HG02943 (cell line): ENCODE data around the gene FAM161A.
A peak's percentile ranks its signal among the peaks of the same experiment; 100 is the strongest.
"Not testable (repeated sequence)": the region's sequence is repeated elsewhere in the genome, so short reads cannot be mapped to it uniquely, and the experiment has no call there.

Experiments
- ATAC-seq: cut with Tn5 transposase; IDR thresholded peaks from one replicate; pipeline ENCODE4 v1.9.1; 2021; ENCODE audit warnings: mild to moderate bottlenecking, low read depth, moderate library complexity; ENCODE audit not compliant: unreplicated experiment

Gene FAM161A

DNA sequence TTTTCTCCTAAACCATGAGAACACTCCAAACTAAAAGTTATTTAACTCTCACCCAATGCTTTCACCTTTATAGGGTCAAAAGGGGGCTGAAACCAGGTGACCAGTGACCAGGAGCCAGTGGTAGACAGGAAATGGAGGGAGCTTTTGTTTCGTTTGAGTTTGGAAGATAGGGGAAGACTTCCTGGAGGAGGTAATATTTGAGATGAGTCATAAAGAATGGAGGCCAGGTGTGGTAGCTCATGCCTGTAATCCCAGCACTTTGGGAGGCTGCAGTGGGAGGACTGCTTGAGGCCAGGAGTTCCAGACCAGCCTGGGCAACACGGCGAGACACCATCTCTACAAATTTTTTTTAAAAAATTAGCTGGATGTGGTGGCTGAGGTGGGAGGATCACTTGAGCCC is 8.5 kb downstream of the FAM161A start:
- ATAC-seq, result no peak

DNA sequence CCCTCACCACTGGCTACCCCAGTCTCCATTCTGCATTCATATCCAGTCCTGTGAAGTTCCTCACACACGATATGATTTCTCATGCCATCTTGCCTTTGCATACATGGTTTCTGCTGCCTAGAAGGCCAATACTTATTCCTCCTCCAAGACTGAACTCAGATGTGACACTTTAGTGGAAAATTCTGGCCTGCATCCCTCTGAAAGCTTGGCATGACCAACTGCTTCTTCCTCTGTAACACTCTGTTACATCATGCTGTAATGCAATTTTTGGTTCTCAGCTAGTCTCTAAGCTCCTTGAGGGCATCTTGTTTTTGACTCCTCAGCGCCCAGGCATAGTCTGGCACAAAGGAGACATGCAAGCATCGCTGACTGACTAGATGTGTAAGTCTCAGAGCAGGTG is 12.6 kb downstream of the FAM161A start:
- no peak for ATAC-seq

DNA sequence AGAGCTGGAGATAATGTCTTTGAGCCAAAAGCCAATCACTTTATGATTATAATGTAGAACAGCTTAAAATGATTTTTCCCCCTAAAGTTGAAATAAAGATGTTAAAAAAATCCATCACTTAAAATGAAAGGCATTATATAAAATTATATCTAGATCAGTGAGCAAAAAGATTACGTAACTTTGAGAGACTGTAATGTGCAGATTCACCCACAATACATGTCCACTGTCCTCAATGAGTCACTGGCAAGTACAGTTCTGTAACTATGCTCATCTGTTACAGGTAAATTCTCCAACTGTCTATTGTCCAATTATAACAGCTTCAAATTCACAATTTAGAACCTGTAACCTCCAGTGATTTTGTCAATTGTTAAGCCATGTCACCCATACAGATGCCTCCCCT is 19.0 kb downstream of the FAM161A start:
- no peak for ATAC-seq

DNA sequence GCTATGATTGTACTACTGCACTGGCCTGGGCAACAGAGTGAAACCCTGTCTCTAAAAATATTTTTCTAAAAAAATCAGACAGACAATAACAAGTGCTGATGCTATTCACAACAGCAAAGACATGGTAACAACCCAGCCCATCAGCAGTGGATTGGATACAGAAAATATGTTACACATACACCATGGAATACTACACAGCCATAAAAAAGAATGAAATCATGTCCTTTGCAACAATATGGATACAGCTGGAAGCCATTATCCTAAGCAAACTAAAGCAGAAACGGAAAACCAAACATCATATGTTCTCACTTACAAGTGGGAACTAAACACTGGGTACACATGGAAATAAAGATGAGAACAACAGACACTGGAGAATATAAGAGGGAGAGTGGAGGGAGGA is 19.9 kb downstream of the FAM161A start:
- no peak for ATAC-seq

DNA sequence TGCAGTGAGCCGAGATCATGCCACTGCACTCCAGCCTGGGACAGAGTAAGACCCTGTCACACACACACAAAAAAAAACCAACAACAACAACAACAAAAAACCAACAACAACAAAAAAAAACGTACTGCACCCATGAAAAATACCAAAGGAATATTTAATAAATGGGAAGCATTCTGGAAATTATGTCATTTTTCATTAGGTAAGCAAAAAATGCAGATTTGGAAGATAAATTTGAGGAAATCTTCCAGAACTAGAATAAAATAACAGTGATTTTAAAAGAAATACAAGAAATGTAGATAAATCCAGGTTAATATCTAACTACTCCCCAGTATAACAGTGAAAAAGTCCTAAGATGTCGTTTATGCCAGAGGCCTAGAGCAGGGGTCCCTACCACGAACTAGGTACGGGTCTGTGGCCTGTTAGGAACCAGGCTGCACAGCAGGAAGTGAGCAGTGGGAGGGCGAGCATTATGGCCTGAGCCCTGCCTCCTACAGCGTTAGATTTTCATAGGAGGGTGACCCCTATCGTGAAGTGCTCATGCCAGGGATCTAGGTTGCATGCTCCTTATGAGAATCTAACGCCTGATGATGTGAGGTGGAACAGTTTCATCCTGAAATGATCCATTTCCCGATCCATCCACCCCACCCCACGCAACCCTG is 21.5 kb downstream of the FAM161A start:
- no peak for ATAC-seq

DNA sequence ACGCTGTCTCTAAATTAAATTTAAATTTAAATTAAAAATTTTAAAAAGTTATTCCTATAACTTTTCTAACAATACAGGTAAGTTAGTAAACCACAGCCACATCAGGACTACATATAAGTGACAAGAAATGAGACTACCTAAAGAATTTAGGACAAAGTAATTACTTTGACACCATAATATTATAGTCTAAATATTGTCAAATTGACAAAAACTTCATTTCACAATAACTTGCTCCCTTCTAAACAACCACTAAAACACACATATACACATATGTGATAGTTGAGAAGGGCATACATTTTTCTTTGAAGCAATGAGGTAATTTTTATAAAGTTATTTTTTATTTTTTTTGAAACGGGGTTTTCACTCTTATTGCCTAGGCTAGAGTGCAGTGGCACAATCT is 31.6 kb downstream of the FAM161A start:
- ATAC-seq, result no peak

DNA sequence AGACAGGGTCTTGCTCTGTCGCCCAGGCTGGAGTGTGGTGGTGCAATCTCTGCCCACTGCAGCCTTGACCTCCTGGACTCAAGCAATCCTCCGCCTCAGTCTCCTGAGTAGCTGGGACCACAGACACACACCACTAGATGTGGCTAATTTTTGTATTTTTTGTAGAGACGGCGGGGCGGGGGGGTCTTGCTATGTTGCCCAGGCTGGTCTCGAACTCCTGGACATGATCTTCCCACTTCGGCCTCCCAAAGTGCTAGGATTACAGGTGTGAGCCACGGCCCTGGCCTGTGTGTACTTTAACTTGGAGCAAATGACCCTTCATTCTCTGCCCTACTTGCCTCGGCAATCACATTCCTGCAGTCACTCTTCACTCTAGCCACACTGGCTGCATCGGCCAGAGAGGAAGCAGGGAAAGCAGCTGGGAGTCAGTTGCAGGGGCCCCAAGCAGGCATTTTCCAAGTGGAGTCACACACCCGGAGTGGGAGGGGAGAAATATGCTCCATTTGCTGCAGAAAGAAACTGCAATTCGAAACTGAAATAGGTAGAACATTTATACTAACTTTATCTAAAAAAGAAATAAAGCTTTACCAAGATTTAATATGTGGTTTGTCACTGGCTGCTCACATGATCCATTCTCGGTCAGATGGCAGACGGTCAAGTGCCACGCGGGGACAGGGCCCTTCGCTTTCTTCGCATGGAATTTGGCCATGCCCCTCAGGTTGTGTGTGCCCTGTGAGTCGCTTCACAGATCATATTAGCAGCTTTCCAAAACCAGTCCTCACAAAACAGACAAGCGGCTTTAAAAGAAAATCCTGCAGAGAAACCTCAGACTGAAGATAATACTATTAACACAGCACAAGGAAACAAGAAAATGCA is 37.1 kb downstream of the FAM161A start:
- ATAC-seq, result no peak

DNA sequence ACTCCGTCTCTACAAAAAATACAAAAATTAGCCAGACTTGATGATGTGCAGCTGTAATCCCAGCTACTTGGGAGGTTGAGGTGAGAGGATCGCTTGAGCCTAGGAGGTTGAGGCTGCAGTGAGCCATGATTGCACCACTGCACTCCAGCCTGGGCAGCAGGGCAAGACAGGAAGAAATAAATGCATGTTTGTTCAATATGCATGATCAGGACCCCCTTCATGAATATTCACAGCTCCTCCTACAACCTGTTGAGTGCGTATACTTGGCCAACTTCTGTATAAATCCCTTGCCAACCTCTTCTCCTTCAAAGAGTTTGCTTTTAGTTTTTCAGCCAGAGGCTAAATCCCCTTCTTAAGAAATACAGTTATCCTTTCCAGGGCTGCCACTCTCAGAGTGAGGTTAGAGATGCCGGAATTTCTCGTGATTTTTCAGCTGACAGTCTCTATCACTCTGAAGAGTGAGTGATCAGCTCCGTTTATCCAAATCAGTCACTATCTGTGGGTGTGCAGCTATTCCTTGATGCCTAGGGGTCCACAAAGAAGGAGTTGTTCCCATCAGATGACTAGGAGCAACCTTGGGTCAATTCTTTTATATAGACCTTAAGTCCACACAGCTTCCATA is 39.2 kb downstream of the FAM161A start:
- no peak for ATAC-seq

DNA sequence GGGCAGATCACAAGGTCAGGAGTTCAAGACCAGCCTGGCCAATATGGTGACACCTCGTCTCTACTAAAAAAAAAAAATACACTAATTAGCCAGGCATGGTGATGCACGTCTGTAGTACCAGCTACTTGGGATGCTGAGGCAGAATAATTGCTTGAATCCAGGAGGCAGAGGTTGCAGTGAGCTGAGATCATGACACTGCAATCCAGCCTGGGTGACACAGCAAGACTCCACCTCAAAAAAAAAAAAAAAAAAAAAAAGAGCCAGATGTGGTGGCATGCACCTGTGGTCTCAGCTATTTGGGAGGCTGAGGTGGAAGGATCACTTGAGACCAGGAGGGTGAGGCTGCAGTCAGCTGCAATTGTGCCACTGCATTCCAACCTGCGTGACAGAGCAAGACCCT is 40.5 kb downstream of the FAM161A start:
- ATAC-seq, result not testable (repeated sequence)

DNA sequence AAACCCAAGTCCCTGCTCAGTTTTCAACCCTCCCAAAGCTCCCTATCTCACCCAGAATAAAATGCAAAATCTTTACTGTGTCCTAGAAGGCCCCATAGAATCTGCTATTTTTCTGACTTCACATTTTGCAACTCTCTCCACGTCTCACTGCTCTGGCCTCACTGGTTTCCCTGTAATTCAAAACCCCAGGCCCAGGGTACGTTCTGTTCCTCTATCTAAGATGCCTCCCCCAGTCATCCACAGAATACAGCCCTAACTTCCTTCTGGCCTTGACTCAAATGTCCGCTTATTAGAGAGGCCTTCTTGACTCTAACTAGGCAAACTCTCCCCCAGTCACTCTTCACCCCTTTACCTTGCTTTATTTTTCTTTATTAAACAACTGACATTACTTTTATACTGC is 42.0 kb downstream of the FAM161A start:
- ATAC-seq, result no peak

DNA sequence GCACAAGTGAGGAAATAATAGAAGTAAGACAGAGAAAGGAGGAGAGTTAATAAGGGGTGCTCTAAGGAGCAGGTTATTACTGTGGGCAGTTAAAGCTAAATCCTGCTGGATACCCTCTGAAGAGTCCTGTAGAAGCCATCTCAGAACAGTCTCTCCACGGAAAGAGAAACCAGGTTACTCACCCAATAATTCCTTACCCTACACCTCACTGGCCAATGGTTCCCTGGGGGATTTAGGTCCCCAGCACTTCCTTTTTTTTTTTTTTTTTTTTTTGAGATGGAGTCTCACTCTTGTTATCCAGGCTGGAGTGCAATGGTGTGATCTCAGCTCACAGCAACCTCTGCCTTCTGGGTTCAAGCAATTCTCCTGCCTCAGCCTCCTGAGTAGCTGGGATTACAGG is 43.7 kb downstream of the FAM161A start:
- ATAC-seq, result not testable (repeated sequence)

DNA sequence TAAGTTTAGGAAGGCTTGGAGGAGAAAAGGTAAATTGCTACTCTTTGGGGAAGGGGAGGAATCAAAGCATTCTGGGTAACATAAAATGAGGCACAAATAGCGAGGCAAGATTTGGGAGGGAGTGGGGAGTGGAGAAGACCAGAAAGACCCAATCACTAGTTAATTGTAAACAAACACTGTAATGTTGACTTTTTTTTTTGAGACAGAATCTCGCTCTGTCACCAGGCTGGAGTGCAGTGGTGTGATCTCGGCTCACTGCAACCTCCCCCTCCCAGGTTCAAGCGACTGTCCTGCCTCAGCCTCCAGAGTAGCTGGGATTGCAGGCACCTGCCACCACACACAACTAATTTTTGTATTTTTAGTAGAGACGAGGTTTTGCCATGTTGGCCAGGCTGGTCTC is 45.2 kb downstream of the FAM161A start:
- not testable (repeated sequence) for ATAC-seq

DNA sequence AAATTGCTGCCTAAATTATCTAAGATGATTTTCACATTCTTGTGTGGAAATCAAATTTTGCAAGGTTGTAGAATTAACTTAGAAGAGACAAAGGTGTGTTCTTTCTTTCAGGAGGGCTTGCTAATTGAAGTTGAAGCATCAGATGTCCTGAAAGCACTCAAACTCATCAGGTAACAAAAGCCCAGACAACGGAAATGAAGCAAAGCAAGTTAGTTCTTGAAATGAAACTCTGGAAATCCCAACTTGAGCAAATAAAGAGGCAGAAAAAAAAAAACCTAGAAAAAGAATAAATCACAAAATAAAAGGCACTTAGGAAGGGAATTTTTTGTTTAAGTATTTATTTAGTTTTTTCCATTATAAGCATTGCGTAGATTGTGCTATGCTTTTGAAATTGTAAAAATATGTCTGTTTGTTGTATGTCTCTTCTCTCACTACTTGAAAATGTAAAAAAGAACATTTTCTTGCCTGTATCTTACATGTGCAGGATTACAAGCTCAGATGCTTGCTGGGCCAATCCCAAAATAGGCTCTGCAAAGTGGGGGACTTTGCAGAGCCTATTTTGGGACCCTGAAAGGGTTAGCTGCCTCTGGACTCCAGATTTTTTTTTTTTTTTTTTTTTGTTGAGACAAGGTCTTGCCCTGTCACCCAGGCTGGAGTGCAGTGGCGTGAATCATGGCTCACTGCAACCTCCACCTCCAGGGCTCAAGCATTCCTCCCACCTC is 46.7 kb downstream of the FAM161A start:
- no peak for ATAC-seq

DNA sequence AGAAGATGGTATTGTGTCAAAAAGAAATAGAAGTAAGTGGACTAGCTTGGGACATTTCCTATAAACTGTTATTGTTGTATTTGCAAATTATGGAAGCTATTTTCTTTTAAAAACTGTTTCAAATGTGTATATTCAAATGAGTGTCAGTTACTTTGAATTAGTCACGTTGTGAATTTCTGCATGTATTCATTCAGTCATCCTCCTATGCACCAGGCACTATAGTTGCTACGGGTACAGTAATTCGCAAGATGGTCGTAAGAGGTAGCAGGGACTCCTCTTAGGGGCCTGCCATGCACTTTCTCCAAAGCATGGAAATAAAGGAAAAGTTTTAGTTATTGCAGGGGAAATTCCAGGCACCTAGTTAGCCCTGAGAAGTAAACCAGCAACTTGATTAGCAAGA is 51.3 kb downstream of the FAM161A start:
- no peak for ATAC-seq

DNA sequence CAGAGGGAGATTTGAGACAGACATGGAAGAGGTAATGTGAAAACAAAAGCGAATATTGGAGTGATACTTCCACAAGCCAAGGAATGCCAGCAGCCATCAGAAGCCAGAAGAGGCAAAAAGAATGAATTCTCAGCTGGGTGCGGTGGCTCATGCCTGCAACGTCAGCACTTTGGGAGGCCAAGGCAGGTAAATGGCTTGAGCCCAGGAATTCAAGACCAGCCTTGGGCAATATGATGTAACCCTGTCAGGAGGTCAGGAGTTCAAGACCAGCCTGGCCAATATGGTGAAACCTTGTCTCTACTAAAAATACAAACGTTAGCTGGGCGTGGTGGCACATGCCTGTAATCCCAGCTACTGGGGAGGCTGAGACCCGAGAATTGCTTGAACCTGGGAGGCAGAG is 54.8 kb downstream of the FAM161A start:
- no peak for ATAC-seq

DNA sequence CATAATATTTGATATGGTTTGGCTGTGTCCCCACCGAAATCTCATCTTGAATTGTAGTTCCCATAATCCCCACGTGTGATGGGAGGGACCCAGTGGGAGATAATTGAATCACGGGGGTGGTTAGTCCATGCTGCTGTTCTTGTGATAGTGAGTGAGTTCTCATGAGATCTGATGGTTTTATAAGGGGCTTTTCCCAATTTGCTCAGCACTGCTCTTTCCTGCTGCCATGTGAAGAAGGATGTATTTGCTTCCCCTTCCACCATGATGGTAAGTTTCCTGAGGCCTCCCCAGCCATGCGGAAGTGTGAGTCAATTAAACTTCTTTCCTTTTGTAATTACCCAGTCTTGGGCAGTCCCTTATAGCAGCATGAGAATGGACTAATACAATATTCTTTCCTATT is 56.4 kb downstream of the FAM161A start:
- ATAC-seq, result not testable (repeated sequence)

DNA sequence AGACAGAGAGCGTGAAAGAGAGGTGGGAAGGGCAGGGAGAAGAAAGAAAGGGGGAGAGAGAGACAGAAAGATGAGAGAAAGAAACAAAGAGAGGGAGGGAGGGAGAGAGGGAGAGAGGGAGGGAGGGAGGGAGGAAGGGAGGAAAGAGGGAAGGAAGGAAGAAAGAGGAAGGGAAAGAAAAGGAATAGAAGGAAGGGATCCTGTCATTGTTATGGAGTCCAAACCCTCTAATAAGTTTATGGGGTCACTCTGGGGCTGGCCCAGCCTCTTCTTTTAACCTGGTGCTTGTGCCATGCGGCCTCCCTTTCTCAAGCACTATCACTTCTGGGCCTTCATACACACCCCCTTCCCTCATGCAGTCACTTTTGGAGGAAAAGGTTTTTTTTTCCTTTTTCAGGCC is 58.5 kb downstream of the FAM161A start:
- no peak for ATAC-seq

DNA sequence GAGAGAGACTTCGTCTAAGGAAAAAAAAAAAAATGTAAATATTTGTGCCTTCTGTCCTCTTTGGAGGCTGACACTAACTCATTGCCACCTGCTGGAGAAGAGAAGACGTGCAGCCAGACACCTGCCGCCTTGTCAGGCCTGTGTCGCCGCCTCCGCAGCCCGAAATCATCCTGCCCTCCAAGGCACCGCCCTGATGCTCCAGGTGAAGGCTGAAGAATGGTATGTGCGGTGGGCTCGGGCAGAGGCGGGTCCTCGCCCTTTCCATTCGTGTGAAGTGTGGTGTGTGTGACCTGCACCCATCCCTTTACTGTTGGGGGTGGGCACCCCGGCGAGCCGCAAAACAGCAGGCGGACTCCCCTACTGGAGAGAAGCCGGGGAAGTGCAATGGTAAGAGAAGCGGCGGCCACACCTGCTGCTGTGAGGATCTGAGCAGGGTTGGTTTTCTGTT is 60.4 kb downstream of the FAM161A start:
- ATAC-seq, result peak; percentile 80

DNA sequence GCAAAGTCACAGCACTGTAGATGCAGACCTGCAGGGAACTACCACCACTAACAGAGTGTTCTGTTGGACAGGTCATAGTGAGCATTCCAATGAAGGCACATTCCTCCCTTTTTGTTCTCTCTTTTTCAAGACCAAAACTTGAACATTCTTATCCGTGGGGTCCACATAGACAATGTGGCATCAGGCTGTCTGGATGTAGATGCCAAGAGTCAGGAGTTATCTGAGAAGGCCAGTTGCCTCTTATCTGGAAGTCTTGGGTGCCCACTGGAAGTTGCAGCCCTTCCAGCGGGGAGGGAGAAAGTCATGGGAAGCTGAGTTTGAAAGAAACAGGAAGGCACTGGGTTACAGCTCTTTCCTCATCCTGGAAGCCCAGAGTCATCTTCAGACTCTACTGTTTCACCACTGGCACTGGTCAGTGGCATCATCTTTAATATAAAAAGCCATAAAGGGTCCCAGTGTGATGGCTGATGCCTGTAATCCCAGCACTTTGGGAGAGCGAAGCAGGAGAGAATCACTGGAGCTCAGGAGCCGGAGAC is 61.4 kb downstream of the FAM161A start:
- no peak for ATAC-seq

DNA sequence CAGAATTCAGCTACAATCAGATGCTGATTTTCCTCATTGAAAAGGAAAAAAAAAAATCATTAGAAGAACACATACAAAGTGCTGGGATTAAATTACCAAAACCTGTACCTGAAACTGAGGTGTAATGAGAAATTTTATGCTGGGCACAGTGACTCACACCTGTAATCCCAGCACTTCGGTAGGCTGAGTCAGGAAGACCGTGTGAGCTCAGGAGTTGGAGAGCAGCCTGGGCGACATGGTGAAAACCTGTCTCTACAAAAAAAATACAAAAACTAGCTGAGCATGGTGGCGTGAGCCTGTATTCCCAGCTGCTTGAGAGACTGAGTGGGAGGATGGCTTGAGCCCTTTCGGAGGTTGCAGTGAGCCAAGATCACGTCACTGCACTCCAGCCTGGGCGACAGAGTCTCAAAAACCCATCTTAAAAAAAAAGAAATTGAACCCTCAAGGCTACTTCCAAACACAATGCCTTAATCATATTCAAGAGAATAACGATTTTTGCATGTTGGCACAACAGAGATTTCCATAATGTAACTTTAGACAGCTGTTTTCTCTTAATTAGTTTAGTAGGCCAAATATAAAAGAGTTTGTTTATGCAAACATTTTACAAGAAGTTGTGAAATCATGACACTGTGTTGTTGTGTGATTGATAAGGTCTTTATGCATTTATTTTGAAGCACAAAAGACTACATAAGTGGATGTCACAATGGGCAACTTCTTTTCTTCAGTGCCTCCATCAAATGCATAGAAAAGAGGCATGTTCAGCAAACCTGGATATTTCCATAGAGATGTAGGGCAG is 63.9 kb downstream of the FAM161A start:
- ATAC-seq, result no peak
